Sigmoid colon (tissue), 4 donors: ENCODE results near the gene GIGYF2.

Experiments used
- EP300 ChIP-seq, 4 donors: sonication (generic); formaldehyde crosslinking; IDR thresholded peaks; one replicate each; pipeline ENCODE4 v1.6.1; 2017; ENCODE audit warnings: antibody characterized with exemption in 4 of 4
- POLR2A ChIP-seq, 2 donors: fragments of 450-650 bp; IDR thresholded peaks; one replicate each; pipeline ENCODE4 v1.6.1; 2016; ENCODE audit warnings: antibody characterized with exemption in 2 of 2, mild to moderate bottlenecking in 2 of 2, moderate library complexity in 2 of 2
- TF ChIP-seq, protein P1 (sequence below), 4 experiments: fragments of 450-650 bp in 3 of 4; fragments of 200-600 bp in 1 of 4; IDR thresholded peaks; one replicate each; pipeline ENCODE4 v1.5.1; 2016 to 2019; ENCODE audit warnings: antibody characterized with exemption in 4 of 4, mild to moderate bottlenecking in 3 of 4, moderate library complexity in 2 of 4

GRCh38 chr2:232741972-232742371 is 44.8 kb downstream of the GIGYF2 start:
- TF ChIP-seq, protein P1, sequence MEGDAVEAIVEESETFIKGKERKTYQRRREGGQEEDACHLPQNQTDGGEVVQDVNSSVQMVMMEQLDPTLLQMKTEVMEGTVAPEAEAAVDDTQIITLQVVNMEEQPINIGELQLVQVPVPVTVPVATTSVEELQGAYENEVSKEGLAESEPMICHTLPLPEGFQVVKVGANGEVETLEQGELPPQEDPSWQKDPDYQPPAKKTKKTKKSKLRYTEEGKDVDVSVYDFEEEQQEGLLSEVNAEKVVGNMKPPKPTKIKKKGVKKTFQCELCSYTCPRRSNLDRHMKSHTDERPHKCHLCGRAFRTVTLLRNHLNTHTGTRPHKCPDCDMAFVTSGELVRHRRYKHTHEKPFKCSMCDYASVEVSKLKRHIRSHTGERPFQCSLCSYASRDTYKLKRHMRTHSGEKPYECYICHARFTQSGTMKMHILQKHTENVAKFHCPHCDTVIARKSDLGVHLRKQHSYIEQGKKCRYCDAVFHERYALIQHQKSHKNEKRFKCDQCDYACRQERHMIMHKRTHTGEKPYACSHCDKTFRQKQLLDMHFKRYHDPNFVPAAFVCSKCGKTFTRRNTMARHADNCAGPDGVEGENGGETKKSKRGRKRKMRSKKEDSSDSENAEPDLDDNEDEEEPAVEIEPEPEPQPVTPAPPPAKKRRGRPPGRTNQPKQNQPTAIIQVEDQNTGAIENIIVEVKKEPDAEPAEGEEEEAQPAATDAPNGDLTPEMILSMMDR (IDR thresholded peaks at IDR 0.05), result no peak
- TF ChIP-seq POLR2A (IDR thresholded peaks at IDR 0.05) (no peak), EP300 (IDR thresholded peaks at IDR 0.05) (no peak)
